NCI-H187 (cell line): ENCODE results near the gene MGRN1.

ENCODE experiments used
- DNase-seq, 2 experiments: peaks; one replicate each; lab custom pipeline; 2025; lab: John Stamatoyannopoulos, UW

Gene MGRN1

DNA sequence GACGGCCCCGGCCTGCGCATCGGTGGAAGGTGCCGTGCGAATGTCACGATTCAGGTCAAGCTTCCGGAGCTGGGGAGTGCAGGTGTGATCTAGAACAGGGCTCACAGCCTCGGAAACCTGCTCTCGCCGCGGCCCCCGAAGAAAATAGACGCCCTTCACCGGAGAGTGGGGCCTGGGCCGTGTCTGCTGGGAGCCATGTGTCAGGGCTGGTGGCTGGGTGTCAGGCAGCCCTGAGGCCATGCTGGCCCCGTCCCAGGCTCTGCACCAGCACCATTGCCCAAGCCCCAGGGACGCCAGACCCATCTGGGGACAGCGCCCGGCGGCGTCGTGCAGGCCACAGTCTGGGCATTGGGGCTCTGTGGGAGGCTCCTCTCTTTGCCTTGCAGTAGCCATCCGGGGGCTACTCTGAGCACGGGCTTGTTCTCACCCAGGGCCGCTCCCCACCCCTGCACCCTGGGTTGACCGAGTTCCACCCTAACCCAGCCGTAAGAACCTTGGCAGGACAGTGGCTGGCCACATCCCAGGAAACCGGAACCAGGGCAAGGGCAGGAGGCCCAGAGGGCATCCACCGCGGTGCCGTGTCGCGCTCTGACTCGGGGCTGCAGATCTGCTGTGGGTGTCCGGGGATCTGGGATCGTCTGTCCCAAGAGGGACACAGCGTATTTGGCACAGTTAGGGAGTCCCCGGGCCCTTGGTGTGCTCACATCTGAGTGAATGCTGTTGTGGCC, 63.5 kb downstream of the MGRN1 start:
- DNase-seq = no peak

DNA sequence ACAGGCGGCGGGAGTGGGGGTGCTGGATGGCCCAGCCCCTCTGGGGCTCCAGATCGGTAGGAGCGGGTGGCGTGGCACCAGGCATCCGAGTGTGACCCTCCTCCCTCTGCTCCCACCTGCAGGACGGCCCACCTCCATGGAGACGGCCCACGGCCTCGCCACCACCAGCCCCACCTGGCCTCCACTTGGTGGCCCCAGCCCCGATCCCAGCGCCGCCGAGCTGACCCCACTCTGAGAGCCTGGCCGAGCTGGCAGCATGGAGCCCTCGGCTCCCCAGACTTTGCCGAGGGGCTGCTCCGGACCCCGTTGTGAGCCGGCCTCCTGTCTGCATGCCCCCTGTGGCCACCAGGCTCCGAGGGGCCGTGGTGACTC, 64.0 kb downstream of the MGRN1 start:
- no peak for DNase-seq

DNA sequence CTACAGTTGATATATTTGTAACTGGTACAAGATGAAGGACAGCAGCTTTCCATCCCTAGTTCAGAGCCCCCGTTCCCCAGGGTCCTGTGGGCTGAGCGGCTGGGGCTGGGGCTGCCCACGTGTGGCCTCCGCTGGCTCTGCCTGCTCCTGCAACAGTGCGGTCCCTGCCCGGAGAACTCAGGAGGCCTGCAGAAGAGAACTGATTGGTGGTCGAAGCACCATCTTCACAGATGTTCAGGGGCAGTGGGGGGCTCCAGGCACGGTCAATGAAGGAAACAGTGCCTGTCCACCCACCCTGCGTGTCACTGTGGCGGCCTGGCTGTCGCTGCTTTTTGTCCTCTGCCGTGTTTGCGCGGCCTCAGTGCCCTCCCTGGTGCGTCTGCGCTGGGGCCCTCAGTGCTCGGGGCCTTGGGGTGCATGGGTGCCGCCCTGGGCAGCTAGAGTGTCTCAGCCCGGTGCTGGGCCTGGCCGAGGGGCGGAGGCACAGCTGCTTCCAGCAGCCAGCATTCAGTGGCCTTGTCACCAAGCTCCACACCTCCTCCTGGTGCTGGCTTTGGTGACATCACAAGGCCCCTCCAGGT, 64.6 kb downstream of the MGRN1 start:
- no peak for DNase-seq

DNA sequence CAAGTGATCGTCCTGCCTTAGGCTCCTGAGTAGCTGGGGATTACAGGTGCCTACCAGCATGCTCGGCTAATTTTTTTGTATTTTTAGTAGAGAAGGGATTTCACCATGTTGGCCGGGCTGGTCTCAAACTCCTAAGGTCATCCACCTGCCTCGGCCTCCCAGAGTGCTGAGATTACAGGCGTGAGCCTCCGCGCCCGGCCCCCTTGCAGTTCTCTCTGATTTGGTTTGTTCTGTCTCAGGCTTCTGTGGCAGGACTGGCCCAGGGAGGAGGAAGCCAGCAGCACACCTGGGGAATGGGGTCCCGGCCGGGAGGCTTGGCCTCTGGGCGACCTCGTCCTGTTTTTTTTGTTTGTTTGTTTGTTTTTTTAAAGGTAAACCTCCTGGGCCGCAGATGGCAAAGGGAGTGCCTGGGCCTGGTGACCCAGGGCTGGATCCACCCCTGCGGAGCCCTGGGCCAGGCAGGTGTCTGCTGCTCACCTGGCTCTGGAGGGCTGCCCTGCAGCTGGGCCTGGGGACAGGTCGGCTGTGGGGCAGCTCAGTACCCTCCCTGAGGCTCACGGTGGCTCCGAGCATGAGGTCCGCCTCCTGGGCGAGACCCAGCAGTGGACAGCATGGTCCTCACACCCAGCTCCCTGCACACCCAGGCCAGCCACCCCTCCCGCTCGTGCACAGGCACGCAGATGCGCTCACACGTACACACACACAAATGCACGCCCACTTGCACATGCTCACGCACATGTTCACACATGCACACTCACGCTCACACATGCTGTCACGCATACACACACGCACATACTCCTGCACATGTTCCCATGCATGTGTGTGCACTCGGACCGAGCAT, 65.5 kb downstream of the MGRN1 start:
- DNase-seq = no peak

DNA sequence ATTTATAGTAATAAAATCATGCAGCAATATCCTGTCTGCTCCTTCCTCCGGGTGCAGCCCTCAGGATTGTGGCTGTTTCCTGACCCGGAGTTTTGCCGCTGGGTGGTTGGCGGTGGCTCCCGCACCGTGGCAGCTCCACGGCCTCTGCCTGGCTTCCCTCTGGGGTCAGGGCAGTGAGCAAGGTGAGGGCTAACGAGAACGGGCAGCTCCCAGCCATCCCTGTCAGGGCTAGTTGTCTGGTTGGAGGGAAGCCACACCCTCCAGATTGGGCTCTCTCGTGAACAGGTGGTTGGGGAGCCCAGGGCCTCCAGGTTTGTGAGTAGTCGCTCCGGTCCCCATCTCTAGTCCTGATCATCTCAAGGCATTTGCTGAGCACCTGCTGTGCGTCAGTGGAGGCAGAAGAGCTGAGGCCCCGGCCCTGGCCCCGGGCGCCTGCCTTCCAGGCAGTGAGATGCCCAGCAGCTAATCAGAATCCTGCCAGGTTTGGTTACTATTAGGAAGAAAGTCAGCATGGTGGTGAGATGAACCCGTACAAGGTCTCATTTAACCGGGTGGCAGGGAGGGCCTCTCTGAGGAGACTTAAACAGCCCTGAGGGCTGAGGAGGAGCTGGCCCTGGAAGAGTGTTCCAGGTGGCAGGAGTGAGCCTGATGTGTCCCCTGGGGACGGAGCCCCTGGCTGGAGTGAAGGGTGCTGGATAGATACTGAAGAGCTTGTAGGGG, 66.5 kb downstream of the MGRN1 start:
- DNase-seq = no peak

DNA sequence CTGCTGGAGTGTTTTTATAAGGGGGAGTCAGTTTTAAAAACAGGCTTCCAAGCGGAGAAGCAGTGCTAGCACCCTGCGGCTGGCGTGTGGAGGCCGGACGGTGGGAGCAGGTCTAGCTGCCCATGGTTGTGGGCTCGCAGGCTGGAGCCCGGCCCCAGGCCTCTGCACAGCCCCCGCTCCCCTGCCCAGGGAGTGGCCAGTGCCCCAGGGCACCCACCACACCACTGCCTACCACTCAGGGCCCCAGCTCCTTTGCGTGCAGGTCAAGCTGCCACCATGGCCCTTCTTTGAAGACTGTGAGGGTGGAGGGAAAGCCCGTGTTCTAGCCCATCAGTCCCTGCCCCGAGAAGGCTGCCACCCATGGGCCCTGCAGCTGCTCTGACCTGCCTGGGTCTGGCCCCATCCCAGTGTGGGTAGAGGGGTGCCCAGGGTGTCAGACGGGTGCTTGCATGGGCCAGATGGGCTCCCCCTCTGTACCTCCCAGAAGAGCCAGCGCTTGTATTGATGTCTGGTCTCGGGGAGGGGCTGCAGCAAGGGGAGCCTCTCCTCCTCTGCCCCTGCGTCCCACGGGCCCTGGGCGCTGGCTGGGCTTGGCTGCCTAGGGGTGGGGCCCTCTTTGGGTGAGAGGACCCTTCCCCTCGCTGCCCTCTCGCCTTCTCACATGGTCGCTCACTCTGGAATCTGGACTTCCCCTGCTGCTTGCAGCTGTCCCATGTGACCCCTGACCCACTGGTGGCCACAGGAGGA, 67.2 kb downstream of the MGRN1 start:
- DNase-seq = no peak

DNA sequence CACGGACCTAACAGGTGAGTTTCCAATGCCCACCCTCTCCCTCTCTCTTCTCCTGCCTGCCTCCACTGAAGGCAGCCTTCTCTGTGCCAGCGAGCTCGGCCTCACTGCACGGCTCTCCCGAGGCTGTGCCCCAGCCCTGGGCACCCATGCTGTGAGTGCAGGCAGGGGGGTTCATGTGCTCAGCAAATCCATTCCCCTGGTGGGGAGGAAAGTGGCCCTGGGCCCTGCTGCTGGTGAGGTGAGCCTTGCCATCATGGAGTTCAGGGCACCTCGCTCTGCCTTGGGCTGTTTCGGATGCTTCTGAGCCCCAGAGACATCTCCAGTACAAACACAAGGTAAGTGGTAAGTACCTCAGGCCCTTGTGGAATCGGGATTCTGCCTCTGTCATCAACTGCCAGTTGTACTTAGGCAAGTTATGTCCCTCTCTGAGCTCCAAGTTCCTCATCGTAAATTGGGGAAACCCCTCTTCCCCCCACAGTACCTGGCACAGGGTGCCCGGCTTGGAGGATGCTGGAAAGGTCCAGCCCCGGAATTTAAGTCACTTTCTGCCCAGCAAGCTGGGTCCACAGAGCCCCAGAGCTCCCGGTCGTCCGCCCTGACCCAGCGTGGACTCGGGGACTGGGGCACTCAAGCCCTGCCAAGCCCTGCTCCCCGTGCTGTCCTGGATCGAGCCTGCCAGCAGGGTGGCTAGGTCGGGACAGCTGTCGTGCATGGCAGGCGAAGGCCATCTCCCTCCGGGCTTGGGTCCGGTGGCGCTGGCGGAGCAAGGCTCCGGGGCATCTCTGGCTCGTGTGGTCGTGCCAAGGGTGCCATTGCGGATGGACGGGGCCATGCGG, 68.1 kb downstream of the MGRN1 start:
- DNase-seq = no peak

DNA sequence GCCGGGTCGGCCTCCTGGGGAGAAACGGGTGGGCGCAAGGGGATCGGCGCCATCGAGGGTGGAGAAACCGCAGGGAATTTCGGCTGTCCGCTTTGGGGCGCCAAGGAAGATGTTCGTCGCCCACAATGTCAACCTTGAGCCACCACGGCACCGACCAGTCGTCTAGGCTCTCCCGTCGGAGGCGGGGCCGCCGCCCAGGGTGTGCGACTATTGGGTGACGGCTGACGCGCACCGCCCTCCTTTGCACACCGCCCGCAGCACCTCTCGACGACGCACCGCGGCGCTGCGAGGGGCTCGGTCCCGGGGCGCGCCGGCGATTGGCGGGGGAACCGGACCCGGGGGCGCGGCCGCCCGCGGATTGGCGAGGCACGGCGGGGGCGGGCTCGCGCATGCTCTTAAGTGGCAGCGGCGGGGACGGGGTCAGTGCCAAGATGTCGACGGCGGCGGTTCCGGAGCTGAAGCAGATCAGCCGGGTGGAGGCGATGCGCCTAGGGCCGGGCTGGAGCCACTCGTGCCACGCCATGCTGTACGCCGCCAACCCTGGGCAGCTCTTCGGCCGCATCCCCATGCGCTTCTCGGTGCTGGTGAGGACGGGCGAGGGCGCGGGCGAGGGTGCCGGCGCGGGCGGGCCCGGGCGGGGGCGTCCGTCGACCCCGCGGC, 68.8 kb downstream of the MGRN1 start, which contains the start of gene NUDT16L1:
Gene NUDT16L1, plus strand, starts transcription at position 267 of the 660 bp plus-strand sequence. Its CDS starts 165 bp downstream, at position 432.
- DNase-seq = peak; percentile 64 to 87

DNA sequence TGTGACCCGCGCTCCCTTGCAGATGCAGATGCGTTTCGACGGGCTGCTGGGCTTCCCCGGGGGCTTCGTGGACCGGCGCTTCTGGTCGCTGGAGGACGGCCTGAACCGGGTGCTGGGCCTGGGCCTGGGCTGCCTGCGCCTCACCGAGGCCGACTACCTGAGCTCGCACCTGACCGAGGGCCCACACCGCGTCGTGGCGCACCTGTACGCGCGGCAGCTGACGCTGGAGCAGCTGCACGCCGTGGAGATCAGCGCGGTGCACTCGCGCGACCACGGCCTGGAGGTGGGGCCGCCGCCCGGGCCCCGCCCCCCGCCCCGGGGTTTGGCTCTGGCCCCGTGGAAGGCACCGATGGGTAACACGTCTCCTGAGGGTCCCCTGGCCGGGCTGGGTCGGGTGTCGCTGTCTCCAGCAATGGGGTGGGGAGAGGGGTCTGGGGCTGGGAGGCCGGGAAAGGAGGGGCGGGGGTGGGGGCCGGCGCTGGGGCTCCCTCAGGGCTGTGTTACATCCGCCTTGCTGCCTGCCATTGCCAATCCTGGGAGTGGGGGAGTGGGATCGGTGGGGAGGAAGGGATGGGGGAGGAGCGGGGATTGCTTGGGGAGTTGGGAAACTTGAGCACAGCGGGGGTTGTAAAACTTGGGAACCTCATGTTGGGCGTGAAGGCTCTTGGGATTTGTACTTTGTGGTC, 69.5 kb downstream of the MGRN1 start:
- DNase-seq = no peak

DNA sequence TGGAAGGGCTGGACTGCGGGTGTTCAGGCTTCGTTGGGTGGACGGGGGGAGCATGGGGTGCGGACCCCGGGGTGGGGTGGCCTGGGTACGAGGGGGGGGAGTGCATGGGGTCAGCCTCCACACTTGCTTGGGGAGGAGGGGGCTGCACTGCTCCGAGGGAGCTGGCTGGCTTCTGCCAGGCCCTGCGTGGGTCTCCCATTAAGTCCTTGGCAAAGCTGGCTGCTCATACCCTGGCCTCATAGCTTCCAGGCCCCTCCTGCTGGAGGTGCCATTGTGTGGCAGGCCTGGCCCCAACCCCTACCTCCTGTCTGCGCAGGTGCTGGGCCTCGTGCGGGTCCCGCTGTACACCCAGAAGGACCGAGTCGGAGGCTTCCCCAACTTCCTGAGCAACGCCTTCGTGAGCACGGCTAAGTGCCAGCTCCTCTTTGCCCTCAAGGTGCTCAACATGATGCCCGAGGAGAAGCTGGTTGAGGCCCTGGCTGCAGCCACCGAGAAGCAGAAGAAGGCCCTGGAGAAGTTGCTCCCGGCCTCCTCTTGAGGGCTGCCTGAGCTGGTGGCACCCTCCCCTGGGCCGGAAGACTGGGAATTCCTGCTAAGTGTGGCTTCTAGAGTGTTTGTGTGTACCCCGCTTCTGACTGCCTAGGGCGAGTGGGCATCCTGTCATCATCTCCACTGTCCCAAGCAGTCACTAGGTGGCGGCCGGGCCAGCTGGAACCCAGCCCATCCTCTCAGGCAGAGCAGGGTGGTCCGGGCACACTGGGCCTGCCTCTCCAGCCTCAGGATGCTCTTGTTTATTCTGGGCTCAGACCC, 70.2 kb downstream of the MGRN1 start:
- no peak for DNase-seq

DNA sequence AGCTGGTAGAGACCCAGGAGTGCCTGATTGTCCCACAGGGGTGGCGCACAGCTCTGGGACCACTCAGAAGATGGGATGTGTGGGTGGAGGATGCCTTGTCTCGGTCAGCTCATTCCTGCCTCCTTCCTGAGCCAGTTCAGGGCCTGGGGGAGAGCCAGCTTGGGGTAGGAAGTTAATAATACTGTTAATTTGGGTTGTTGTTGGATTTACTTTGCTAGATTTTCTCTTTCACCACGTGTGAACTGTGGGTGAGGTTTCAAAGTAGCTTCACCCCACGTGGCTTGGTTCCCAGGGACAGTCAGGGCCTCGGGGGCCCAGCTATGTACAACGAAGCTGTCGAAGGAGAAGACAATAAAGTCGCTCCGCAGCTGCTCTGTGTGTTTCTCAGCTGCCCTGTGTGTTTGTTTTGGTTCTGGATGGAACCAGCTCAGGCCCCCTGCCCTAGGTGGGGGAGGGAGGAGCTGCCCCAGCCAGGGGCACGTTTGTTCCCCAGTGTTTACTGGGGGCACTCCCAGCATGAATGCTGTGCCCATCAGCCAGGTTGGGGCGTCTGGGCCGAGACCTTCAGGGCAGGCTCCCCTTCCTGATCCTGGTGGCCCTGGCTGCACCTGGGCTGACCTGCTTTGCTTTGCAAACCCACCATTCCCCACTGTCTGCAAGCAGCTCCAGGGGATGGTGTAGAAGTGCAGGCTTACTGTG, 71.0 kb downstream of the MGRN1 start:
- DNase-seq = no peak

DNA sequence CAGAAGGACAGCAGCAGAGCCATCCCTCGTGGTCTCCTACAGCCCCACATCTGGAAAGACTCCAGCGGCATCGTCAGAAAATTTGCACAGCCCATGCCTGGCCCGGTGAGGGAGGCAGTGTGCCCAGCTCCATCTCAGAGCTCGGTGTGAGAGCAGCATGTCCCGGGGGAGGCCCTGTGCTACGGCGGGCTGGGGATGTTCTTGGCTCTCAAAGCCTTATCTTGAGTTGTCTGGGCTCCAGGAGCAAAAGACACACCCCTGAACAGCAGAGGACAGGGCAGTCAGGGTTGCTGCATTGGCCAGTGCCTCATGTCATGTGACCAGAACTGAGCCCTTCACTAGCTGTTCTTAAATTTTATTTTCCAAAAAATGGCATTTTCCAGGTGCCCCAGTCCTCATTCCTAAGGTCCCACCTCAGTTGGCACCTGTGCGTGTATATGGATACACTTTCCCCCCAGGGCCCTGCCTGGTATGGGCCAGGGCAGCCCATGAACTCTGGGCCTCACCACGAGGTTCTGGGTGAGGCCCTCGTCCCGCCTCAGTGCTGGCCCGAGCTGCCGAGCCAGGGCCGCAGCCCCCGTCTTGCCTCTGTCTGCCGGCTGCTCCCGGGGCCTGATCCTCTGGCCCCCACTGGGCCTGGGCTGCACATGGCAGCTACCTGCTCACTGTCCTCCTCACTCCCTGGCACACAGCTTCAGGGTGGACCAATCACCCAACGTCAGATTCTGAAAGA, 71.7 kb downstream of the MGRN1 start:
- DNase-seq = no peak

DNA sequence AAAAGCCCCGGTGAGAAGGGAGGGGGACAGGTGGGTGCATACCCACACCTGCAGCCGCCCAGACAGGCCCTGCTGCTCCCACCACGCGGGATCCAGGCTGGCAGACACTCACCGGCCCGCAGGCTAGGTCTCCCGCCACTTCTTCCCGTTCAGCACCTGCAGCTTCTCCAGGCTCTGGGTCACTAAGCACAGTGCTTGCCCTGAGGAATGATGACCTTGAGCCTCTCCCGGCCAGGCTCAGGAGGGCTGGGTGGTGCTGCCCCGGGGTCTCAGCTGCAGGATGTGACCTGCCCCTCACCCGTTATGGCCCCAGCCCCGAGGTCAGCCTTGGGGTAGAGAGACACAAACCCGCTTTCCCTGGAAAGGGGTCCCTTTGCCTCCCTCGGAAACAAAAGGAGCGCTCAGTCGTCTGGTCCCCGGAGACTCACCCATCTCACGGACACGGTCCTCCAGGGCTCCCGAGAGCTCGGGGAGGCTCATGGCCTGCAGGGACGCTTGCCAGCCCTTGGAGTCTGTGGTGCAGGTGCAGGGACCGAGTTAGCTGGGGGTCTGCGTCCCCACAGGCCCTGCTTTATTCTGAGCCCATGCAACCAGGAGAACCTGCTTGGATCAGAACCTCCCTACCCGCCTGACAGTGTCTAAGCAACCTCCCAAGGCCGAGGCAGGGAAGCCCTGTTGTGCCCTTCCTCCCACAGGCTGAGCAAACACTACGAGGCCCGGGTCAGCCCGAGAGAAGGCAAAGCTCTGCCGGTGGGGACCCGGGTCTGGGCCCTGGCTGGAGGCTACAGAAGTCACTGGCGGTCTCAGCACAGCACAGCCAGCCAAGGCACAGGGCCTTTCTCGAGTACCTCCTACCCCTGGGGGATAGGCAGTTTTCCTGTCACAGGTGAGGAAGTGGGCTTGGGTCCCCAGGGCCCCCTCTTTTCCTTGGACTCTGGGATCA, 72.5 kb downstream of the MGRN1 start:
- DNase-seq = no peak

DNA sequence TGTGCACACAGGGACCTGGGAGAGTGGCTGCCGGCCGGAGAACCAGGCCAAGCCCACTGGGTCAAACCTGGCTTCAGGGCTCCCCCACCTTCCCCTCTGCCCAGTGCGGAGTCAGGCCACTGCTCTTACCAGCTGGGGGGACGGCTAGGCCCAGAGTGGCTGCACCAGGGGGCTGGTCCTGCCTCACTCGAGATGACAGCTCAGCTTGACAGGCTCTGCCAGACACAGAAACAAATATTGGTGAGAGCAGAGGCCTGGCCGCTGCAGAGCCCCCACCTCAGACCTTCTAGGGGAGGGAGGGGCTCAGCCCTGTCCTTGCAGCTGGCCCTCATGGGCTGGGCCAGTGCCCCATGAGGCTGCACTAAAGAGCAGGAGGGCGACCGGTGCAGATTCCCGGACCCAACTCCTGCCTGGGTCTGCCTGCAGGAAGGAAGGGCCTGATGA, 73.2 kb downstream of the MGRN1 start:
- no peak for DNase-seq

DNA sequence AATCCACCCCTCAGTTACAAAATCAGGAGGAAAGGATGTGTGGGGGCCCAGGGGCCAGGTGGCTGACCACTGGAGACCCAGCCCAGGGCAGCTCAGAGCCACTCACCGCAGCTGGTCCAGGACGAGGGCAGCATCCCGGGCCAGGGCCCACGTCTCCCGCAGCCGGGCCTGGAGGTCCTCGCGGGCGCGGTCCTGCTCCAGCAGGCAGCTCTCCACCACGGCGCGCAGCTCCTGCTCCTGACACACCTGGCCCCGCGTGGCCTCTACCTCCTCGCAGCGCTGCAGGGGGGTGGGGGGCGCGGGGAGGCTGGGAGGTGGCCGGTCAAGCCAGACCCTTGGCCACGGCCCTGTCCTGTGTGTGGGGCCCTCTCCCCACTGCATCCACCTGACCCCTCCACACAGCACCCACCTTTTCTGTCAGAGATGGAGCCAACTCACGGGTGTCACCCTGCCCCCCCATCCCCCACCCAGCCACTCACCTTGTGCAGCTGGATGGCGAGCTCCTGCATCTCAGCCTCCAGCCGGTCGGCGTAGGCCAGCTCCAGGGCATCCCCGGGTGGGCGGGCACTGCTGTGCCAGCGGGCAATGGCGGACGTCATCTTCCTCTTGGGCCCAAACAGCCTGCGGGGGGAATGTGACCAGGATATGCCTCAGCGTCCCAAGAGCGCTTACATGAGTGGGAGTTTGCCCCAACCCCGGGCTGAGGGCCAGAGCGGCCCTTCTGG, 73.9 kb downstream of the MGRN1 start:
- no peak for DNase-seq
